Measurements from ENCODE around the gene SACM1L.

- no peak for TF ChIP-seq CTCF (IDR thresholded peaks at IDR 0.05)
- TF ChIP-seq REST (IDR thresholded peaks at IDR 0.05; ENCODE audit: insufficient read depth in 1 of 2, low read depth in 2 of 2, low read length in 1 of 2), result no peak
These were observed 94.5 kb downstream of the SACM1L start for GRCh38 chr3:45783667-45784066.

All from Panc1 (cell line).